Measurements from ENCODE around the gene STH.

DNA sequence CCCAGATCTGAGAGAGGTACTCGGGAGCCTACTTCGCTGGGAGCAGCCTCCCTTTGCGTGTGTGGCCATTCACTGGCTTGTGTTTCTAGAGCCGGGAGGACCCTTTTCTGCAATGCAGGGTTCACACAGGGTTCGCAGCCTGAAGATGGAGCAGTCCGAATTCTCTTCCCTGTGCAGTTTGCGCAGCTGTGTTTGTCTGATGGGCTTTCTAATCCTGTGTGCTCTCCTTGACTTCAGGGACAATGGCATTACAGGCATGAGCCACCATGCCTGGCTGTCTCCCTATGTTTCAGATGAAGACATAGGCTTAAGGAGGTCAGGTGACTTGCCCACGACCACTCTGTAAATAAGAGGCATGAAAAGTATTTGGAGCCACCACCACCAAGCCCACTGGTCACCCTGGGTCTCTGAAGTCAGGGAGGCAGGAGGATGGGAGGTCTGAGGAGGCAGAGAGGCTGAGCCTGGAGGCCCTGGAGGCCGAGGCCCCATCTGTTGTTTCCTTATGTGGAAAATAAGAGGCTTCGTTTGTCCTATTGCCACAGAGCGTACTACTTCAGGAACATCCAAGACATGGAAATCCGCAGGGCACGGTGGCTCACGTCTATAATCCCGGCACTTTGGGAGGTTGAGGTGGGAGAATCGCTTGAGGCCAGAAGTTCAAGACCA is 5.0 kb upstream of the STH start:
- TF ChIP-seq, protein P1, sequence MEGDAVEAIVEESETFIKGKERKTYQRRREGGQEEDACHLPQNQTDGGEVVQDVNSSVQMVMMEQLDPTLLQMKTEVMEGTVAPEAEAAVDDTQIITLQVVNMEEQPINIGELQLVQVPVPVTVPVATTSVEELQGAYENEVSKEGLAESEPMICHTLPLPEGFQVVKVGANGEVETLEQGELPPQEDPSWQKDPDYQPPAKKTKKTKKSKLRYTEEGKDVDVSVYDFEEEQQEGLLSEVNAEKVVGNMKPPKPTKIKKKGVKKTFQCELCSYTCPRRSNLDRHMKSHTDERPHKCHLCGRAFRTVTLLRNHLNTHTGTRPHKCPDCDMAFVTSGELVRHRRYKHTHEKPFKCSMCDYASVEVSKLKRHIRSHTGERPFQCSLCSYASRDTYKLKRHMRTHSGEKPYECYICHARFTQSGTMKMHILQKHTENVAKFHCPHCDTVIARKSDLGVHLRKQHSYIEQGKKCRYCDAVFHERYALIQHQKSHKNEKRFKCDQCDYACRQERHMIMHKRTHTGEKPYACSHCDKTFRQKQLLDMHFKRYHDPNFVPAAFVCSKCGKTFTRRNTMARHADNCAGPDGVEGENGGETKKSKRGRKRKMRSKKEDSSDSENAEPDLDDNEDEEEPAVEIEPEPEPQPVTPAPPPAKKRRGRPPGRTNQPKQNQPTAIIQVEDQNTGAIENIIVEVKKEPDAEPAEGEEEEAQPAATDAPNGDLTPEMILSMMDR (IDR thresholded peaks at IDR 0.05; ENCODE audit: low read depth, low read length, poor library complexity, severe bottlenecking) = no peak
- no peak for TF ChIP-seq EZH2phosphoT487 (IDR thresholded peaks at IDR 0.05; ENCODE audit: borderline replicate concordance, low read length)
